ENCODE measurements around the gene PGLYRP1.

The PGLYRP1 gene

GRCh38 chr19:46031781-46032596 lies 9.1 kb upstream of the PGLYRP1 start:
- no peak for DNase-seq

DNA sequence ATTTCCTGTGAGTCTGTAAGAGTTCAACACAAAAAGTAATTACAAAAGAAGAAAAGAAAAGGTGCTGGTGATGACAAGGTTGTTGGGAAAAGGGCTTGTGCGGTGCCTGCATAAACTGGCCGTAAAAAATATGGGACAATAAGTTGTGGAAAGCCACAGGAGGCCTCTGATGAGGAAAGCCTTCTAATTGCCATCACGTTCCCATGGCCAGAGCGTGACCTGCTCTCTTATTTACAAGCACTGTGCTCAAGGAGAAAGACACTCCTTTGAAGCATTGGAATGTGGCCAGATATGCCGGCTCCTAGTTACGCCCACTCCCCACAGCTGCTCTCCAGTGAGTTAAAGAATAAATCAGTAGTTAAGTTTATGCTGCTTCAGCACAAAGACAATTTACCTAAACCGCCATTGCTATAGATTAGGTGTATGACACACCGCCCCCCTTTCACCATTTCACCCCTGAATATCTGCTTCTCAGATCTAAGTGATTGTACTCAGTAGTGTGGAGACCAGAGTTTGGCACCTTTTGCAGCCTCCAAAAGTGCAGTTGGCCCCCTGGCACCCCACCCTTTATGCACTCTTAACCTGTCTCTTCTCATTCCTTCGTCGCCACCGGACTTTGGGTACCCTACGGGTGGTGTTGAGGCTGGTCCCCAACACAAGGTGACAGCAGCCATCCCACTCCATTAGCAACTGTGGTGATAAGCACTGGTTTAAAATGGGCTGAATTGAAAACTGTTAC lies 8.1 kb upstream of the PGLYRP1 start:
- DNase-seq, result no peak

DNA sequence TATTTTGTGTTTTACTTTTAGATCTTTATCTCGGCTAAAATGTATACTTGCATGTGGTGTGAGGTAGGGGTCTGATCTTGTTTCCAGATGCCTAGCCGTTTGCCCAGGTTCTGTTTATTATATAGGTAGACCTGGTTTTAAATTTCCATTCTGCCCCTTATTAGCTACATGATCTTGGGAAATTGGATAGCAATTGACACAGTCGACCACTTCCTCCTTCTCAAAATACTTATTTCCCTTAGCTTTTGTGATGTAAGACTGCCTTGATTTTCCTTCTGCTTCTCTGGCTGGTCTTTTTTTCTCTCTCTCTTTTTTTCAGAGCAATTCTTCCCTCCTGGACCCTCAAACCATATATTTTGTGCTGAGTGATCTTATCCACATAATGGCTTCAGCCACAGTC lies 3.0 kb upstream of the PGLYRP1 start:
- no peak for DNase-seq

DNA sequence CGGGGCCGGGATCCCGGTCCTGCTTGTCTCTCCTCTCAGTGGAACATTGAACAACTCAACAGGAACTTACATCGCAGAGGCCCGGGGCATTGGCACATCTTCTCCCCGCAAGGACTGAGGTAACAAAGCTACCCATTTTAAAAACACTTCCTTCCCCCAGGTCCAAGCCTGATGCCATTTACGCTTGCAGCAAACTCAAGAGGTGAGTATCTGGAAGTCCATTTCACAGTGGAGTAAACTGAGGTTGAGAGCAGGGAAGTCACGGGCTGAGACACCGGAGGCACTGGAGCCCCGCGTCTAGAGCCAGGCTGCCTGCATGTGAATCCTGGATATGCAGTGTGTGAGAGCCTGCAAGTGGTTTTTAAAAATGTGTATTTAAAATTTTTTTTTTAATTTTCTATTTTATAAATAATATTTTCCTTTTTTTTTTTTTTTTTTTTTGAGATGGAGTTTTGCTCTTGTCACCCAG lies 492 bp upstream of the PGLYRP1 start:
- DNase-seq, result no peak

- DNase-seq, result no peak
Observed at GRCh38 chr19:46022061-46022430, 807 bp downstream of the PGLYRP1 start.

DNA sequence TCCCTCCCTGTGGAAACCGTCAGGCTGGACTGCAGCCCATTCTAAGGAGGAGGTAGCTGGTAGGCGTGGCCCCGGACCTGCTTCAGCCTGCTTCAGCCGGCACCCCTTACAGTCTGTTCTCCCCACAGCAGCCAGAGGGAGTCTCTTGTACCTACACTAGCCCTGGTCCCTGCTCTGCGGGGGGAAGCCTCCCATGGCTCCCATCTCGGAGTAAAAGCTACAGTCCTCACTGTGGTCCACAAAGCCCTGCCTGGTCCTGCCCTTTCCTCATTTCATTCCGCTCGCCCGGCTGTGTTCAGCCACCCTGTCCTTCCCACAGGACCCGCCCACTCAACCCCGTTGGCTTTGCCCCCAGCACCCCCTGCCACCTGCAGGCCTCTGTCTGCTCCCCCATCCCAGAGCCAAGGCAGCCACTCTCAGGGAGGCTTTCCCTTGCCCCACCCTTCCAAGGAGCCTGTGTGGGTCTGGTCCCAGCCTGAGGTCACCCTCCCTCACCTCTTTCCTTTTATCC lies 1.3 kb downstream of the PGLYRP1 start:
- DNase-seq, result no peak

DNA sequence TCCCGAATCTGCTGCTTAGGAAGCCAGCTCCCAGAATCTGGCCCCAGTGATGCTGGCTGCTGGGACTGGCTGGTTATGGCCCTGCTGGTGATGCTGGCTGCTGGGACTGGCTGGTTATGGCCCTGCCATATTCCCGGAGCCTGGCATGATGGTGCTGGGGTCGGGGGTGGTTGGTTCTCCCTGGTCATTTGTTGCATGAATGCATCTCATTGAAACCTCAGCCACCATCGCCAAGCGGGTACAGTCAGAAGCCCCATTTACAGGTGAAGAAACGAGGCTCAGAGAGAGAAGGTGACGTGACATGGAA lies 2.1 kb downstream of the PGLYRP1 start:
- DNase-seq, result no peak

- DNase-seq, result no peak
Observed at GRCh38 chr19:46019270-46019669, 3.6 kb downstream of the PGLYRP1 start.

DNA sequence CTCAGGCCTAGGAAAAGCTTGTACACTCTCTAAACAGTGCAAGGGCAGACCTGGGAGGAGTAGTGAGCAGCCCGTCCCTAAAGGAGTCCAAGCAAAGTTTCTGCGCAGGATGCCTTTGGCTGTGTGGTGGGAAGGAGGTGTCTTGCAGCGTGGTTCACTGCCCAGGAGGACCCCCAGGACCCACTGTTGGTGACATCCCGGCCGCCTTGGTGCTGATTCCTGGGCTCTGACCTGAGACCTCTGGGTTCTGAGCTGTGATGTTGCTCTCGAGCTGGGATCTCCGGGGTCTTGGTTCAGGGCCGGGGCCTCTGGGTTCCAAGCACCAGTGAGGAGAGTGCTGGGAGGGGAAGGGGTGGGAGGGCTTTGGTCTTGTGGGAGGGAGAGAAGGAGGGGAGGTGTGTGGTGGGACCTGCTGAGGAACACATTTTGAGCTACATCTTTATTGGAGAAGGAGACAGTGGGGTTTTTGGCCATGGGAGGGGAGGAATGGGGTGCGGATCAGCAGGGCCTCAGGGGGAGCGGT lies 4.1 kb downstream of the PGLYRP1 start:
- DNase-seq, result no peak

DNA sequence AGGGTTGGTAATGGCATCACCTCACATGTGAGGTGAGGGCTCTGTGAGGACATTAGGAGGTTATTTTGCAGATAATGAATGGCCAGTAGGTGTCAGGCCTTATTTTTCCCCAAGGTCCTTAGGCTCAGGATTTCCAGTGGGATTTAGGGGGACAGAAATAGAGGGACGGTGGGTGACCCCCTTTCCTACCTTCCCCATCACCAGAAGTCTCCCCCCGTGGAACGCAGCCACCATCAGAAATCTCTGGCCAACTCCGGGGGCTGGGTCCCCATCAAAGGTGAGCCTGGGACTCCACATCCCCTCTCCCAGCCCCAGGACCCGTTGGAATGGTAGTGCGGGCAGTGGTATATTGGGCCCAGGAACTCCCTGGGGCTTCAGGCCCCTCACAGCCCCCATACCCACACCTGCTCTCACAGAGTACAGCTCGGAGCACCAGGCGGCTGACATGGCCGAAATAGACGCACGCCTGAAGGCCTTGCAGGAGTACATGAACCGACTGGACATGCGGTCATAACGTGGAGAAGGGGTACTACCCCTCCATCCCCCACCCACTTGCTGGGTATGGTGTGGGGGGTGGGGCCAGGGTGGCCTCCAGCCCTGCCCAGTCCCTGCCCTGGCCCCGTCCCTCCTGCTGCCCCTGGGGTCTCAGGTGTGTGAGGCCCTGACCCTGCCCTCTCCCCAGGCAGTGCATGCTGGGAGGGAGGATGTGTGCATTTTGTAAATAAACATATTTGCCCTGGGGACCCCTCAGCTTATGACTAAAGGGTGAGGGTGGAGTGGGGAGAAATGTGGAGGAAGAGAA lies 4.8 kb downstream of the PGLYRP1 start:
- no peak for DNase-seq

DNA sequence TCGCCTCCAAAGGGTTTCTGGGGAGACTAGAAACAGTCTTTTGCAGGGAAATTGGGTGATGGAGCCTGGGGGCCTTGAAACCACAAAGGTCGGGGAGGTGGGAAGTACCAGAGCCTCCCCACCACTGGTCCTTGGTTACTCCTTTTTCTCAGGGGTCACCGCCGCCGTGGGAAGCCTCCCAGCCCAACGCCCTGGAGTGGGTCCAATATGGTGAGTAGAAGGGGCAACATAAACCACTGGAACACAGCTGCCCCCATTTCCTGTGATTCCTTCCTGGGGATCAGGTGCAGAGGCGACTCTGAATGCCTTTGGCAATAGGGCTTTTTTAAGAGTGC lies 5.8 kb downstream of the PGLYRP1 start:
- no peak for DNase-seq

DNA sequence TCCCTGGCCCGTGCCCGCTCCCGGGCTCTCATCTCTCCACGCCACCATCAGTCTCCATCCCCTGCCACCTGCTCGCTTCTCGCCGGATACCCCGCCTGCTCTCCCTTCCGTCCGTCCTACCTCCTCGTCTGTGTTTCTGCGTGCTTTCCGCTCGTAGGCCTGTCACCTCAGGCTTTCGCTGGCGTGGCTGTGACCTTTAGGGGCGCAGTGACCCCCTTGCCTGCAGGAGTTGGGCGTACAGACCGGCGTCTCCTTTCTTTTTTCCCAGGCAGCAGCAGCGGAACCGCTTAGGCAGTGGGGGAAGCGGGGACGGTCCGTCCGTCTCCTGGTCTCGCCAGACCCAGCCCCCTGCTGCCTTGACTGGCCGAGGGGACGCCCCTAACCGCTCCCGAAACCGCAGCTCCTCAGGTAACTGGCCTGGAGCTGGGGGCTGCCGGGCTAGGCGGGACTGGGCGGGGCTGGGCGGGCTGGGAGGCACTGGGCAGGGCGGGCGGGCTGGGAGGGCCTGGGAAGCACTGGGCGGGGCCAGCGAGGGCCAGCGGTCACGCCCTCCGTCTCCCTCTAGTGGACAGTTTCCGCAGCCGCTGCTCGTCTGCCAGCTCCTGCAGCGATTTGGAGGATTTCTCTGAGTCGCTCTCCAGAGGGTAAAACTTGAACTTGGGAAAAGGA lies 6.3 kb downstream of the PGLYRP1 start:
- peak; percentile 60 for DNase-seq

DNA sequence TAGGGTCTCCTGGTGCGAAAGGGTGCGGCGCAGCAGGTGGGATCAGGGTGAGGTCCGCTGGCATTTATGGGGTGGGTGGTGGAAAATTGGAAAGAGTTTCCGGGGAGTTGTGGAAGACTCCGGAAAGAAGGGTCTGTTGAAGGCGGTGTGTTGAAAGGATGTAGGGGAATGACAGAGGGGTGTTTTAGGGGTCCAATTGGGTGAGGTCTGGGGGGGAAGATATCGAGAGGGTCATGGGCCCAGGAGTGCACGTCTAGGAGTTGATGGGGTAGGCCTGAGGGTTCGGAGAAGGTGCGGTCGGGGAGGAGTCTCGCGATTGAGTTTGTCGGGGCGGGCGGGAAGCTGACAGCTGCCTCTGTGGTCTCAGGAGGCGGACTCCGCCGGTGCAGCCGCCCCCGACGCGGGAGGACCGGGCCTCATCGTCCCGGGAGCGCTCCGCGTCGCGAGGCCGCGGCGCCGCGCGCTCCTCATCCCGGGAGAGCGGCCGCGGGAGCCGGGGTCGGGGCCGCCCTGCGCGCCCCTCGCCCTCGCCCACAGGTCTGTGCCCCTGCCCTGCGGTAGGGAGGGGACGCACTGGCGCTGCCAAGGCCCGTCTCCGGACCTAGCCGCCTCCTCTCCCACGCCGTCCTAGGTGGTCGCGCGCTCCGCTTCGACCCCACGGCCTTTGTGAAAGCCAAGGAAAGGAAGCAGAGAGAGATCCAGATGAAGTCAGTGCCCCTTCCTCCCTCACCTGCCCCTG lies 7.0 kb downstream of the PGLYRP1 start:
- no peak for DNase-seq

- no peak for DNase-seq
Observed at GRCh38 chr19:46014941-46015686, 7.7 kb downstream of the PGLYRP1 start.

DNA sequence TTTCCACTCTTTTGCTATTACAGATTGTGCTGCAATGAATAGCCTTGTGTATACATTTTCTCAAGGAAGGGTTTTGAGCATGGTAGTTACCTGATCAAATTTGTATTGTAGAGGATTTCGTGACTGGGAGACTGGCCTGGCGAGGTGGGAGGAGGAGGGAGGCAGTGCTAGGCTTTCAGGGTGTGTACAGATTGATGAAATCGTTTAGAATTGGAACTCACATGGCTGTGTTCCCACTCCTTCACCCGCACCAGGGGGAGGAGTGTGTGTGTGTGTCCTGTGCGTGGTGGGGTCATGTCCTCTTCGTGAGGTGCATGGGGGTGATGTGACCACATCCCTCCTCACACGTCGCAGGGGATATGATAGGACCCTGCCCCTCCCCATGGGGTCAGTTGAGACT lies 8.3 kb downstream of the PGLYRP1 start:
- DNase-seq, result no peak

DNA sequence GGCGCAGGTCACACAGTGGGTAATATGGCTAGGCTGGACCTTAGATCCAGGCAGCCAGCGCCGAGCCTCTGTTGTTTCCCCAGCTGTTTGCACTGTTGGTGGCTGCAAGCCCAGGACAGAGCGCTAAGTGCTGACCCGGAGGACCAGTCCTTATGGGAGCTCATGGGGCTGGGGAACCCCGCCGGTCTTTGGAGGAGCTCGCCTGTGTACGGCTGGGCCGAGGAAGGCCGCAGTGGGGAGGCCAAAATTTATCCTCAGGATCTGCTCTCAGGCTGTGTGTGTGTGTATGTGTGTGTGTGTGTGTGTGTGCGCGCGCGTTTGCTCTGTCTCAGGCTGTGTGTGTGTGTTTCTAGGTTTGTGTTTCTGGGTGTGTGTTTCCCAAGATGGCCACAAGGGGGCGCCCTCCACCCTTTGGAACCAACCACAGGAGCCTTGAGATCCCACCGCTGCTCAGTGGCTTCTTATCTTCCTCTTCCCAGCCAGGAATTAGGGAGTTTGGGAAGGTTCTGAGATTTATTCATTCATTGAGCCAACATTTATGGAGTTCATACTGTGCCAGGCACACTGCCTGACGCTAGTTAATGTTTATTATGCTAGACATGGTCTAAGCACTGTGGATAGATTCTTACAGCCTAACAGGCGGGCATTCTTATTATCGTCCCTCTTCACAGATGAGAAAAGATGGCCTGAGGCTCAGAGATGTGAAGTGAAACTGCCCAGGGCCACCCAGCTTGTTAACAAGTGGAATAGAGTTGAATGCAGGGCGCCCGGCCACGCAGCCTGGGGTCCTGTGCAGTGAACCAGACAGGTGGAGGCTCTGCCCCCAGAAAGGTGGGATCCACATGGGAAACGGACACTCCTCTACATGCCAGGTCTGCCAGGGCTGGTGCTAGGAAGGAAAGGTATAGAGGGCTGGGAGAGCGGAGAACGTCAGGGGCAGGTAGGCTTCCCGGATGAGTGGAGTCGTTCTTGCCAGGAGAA lies 13.0 kb downstream of the PGLYRP1 start:
- DNase-seq, result no peak

- no peak for DNase-seq
Observed at GRCh38 chr19:46006411-46006810, 16.4 kb downstream of the PGLYRP1 start.

- DNase-seq, result no peak
Observed at GRCh38 chr19:46002678-46003275, 20.1 kb downstream of the PGLYRP1 start.

DNA sequence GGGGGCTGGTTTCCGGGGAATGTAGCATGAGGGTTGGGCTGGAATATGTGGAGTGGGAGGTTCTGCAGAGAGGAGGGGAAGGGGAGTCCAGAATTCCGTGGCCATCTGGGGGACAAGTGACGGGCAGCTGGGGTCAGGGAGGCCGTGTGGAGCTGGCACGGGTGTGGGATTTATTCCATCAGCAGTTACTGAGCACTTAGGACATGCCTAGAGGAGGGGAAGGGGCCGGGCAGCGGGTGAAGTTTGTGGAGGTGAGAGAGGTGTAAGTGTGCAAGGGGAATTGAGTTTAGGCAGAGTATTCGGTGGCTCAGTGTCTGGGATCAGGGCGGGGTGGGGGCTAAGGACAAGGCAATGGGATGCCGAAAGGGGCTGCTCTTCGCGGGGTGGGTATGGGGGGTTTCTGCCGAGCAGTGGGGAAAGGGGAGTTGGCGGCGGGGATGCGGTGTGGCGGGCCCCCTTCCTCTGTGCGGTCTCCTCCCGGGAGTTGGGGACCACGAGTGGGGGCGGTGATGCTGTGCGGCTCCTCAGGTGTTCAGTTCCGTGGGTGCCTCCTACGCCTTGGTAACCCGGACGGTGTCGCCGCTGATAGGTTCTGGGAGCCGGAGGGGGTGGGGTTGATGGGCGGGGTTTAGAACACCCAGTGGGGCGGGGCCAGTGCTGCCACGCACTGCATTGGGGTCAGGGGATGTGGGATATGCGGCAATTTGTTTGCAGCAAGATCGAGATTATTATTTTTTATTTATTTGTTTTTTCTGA lies 22.2 kb downstream of the PGLYRP1 start:
- DNase-seq, result no peak
